ENCODE results near the gene CORIN. TPM values are rescaled to one million over a fixed set of nuclear protein-coding genes. Genes with fewer than 3 reads are reported as not detected.

CORIN gene
- total and polyA plus RNA-seq, 2 of the 13 experiments (the other 11 are each of a cell fraction or from before 2014, with no cell fraction given): 0.84 to 1.2 TPM

GRCh38 chr4:47737326-47737725, 100.5 kb downstream of the CORIN start:
- CTCF ChIA-PET (ENCODE audit: low intra/inter-chr PET ratio, low total read pairs): no interaction called here
- POLR2A ChIA-PET: no interaction called here
- TF ChIP-seq ARID3A (IDR thresholded peaks at IDR 0.05; ENCODE audit: low read depth, low read length): no peak
- TF ChIP-seq RBFOX2 (IDR thresholded peaks at IDR 0.05; ENCODE audit: low read depth, low read length): no peak
- no peak for TF ChIP-seq THRA (CRISPR knock-in tag; IDR thresholded peaks at IDR 0.05; ENCODE audit: borderline replicate concordance)
- TF ChIP-seq GTF2F1 (IDR thresholded peaks at IDR 0.05; ENCODE audit: low read length): no peak
- no peak for TF ChIP-seq ZNF850 (CRISPR knock-in tag; conservative IDR thresholded peaks at IDR 0.05)
- no peak for TF ChIP-seq ZNF432 (CRISPR knock-in tag; IDR thresholded peaks at IDR 0.05; ENCODE audit: borderline replicate concordance)
- no peak for TF ChIP-seq NRL (CRISPR knock-in tag; IDR thresholded peaks at IDR 0.05; ENCODE audit: borderline replicate concordance)
- no peak for TF ChIP-seq MIER3 (CRISPR knock-in tag; IDR thresholded peaks at IDR 0.05; ENCODE audit: borderline replicate concordance)
- no peak for TF ChIP-seq TP53 (CRISPR knock-in tag; conservative IDR thresholded peaks at IDR 0.05)
- TF ChIP-seq CHD4 (IDR thresholded peaks at IDR 0.05; ENCODE audit: borderline replicate concordance, low read length): no peak
- Histone ChIP-seq H4K20me1 (ENCODE audit: insufficient read depth, low read length) (no peaks in the 10 kb centered on the region), H3K4me2 (ENCODE audit: low read depth, low read length) (no peak overlapping the region), H3K79me2 (ENCODE audit: insufficient read depth, low read length) (no peaks in the 10 kb centered on the region), H3K9me3 (ENCODE audit: low read length) (no peaks in the 10 kb centered on the region), H2AFZ (ENCODE audit: low read length) (no peak overlapping the region), H3K4me3 (replicated peaks in 1 of 3; ENCODE audit: insufficient read depth in 1 of 3, low read depth in 2 of 3, low read length in 3 of 3) (no peak overlapping the region), H3K36me3 (replicated peaks in 1 of 2; ENCODE audit: control insufficient read depth in 1 of 2, insufficient read depth in 2 of 2, low read length in 2 of 2) (no peaks in the 10 kb centered on the region), H3K27ac (ENCODE audit: extremely low read length, insufficient read depth, low read length) (no peak overlapping the region), H3K9ac (ENCODE audit: insufficient read depth, low read depth, low read length) (no peak overlapping the region), H3K4me1 (ENCODE audit: insufficient read depth, low read length) (peaks cover 21% of the 10 kb centered on the region), H3K27me3 (ENCODE audit: control insufficient read depth in 1 of 2, insufficient read depth in 2 of 2, low read length in 2 of 2) (no peaks in the 10 kb centered on the region)
- intact Hi-C loops (cut with micrococcal nuclease; ENCODE audit: unreplicated experiment): no loop called here
- DNase-seq (ENCODE audit: low spot score) (no peak), FAIRE-seq (no peak), ATAC-seq (no peak)
- in situ Hi-C loops (cut with HindIII; ENCODE audit: extremely low pct_ligation_motif_present, low pct_unique_long_range_greater_than_20kb): no loop called here
- 56% methylated on average over 1 of the region's 1 CpG for WGBS (ENCODE audit: low lambda C conversion rate)
- BruUV-seq (replicated peaks): no TSS peak

All from HepG2 (cell line).